HepG2 (cell line): ENCODE data around the gene TMEM129. TPM values are rescaled to one million over a fixed set of nuclear protein-coding genes. Genes with fewer than 3 reads are reported as not detected.
A peak's percentile ranks its signal among the peaks of the same experiment; 100 is the strongest.

Experiments
- AKAP8 ChIP-seq: sonication (generic); formaldehyde crosslinking; IDR thresholded peaks from 2 replicates; pipeline ENCODE4 v1.5.1; 2020; ENCODE audit warnings: mild to moderate bottlenecking, missing genetic modification reagents
- CBX2 ChIP-seq, 2 experiments: fragments of 200-600 bp in 1 of 2; sonication (generic); formaldehyde crosslinking in 1 of 2; IDR thresholded peaks; 2 replicates each; pipeline versions ENCODE4 v1.7.0 to v1.8.1; 2018 to 2022; ENCODE audit warnings: low read depth in 2 of 2, low read length in 1 of 2, mild to moderate bottlenecking in 1 of 2, missing genetic modification reagents in 1 of 2
- HMGXB4 ChIP-seq, 2 experiments: sonication (generic) in 1 of 2; formaldehyde crosslinking in 1 of 2; IDR thresholded peaks; 2 replicates each; pipeline versions ENCODE4 v1.4.0 to v1.6.1; 2018 to 2020; ENCODE audit warnings: missing genetic modification reagents in 2 of 2, borderline replicate concordance in 1 of 2, low read depth in 1 of 2, mild to moderate bottlenecking in 1 of 2, missing biosample characterization in 1 of 2
- KLF13 ChIP-seq: sonication (generic); formaldehyde crosslinking; IDR thresholded peaks from 2 replicates; pipeline ENCODE4 v1.4.0; 2020; ENCODE audit warnings: mild to moderate bottlenecking, missing genetic modification reagents
- NR2C2 ChIP-seq: sonication (generic); formaldehyde crosslinking; IDR thresholded peaks from 2 replicates; pipeline ENCODE4 v1.4.0; 2020; ENCODE audit warnings: missing genetic modification reagents, mild to moderate bottlenecking, moderate library complexity, borderline replicate concordance
- POLR2AphosphoS2 ChIP-seq: IDR thresholded peaks from 2 replicates; pipeline ENCODE4 v1.6.1; 2011; ENCODE audit warnings: low read depth, low read length, improper control_type of control experiment
- RARG ChIP-seq: sonication (generic); formaldehyde crosslinking; IDR thresholded peaks from 2 replicates; pipeline ENCODE4 v1.4.0; 2020; ENCODE audit warnings: low read depth, mild to moderate bottlenecking, missing genetic modification reagents
- RFXAP ChIP-seq: sonication (generic); formaldehyde crosslinking; IDR thresholded peaks from 2 replicates; pipeline ENCODE4 v1.4.0; 2020; ENCODE audit warnings: missing genetic modification reagents, borderline replicate concordance
- SCMH1 ChIP-seq: sonication (generic); formaldehyde crosslinking; IDR thresholded peaks from 2 replicates; pipeline ENCODE4 v1.9.0; 2021; ENCODE audit warnings: missing genetic modification reagents, mild to moderate bottlenecking, borderline replicate concordance
- TERF1 ChIP-seq: sonication (generic); formaldehyde crosslinking; IDR thresholded peaks from 2 replicates; pipeline ENCODE4 v1.8.0; 2022; ENCODE audit warnings: mild to moderate bottlenecking, missing genetic modification reagents, moderate library complexity
- TFDP2 ChIP-seq: sonication (generic); formaldehyde crosslinking; IDR thresholded peaks from 2 replicates; pipeline ENCODE4 v1.4.0; 2020; ENCODE audit warnings: missing genetic modification reagents
- ZBTB38 ChIP-seq: sonication (generic); formaldehyde crosslinking; IDR thresholded peaks from 2 replicates; pipeline ENCODE4 v1.5.1; 2020; ENCODE audit warnings: mild to moderate bottlenecking, missing genetic modification reagents
- ZBTB42 ChIP-seq: sonication (generic); formaldehyde crosslinking; IDR thresholded peaks from 2 replicates; pipeline ENCODE4 v1.5.0; 2020; ENCODE audit warnings: mild to moderate bottlenecking, missing genetic modification reagents
- ZFP36 ChIP-seq: fragments of 150-350 bp; IDR thresholded peaks from 2 replicates; pipeline ENCODE4 v1.6.1; 2018; ENCODE audit warnings: borderline replicate concordance, low read length, low read depth; ENCODE audit not compliant: partially characterized antibody
- ZMAT5 ChIP-seq: sonication (generic); formaldehyde crosslinking; IDR thresholded peaks from 2 replicates; pipeline ENCODE4 v1.5.0; 2020; ENCODE audit warnings: mild to moderate bottlenecking, low read depth, missing genetic modification reagents, borderline replicate concordance
- ZNF205 ChIP-seq: IDR thresholded peaks from 2 replicates; pipeline ENCODE4 v1.6.1; 2018; ENCODE audit warnings: missing biosample characterization, missing genetic modification reagents
- ZNF383 ChIP-seq: sonication (generic); formaldehyde crosslinking; IDR thresholded peaks from 2 replicates; pipeline ENCODE4 v1.4.0; 2020; ENCODE audit warnings: missing genetic modification reagents, mild to moderate bottlenecking, borderline replicate concordance
- ZNF558 ChIP-seq: sonication (generic); formaldehyde crosslinking; IDR thresholded peaks from 2 replicates; pipeline ENCODE4 v1.9.0; 2022; ENCODE audit warnings: mild to moderate bottlenecking, missing genetic modification reagents, borderline replicate concordance
- ZSCAN31 ChIP-seq: sonication (generic); formaldehyde crosslinking; IDR thresholded peaks from 2 replicates; pipeline ENCODE4 v1.5.0; 2020; ENCODE audit warnings: low read depth, mild to moderate bottlenecking, missing genetic modification reagents
- polyA plus RNA-seq, 8 experiments: library from polyadenylated mRNA; depleted of rRNA in 3 of 8; stranded (reverse) in 7 of 8; unstranded in 1 of 8; fragments of >200 nt; fragmentation: Illumina TruSeq in 4 of 8; extraction: Trizol in 4 of 8; gene quantifications; 2 replicates each; pipeline versions ENCODE4 v1.2.1 to v1.2.3, GENCODE V29; 2011 to 2016; ENCODE audit warnings: low read depth in 4 of 8, missing spikeins in 1 of 8, mixed read lengths in 1 of 8; ENCODE audit not compliant: insufficient read depth in 1 of 8
- total RNA-seq, 5 experiments: library from RNA; depleted of rRNA; stranded (reverse); fragments of >200 nt; fragmentation: Illumina TruSeq; extraction: Trizol; gene quantifications; 2 replicates each; pipeline ENCODE4 v1.2.3, GENCODE V29; 2016; ENCODE audit warnings: low read depth in 1 of 5

TMEM129 gene
- total and polyA plus RNA-seq, 2 of the 13 experiments (the other 11 are each of a cell fraction or from before 2014, with no cell fraction given) = 19.0 to 25.8 TPM

GRCh38 chr4:1752284-1753041 lies 31.3 kb upstream of the TMEM129 start (continued):
- TF ChIP-seq SCMH1 (CRISPR knock-in tag) = no peak
- no peak for TF ChIP-seq POLR2AphosphoS2
- TF ChIP-seq TFDP2 (CRISPR knock-in tag) = peak; percentile 27; the same call in 1 of the 2 replicates
- no peak for TF ChIP-seq ZNF558 (CRISPR knock-in tag)
- no peak for TF ChIP-seq CBX2 (IDR thresholded peaks at IDR 0.05; ENCODE audit: low read depth, low read length)
- 0 out of 2 replicates have a peak, but pooled peaks have one; percentile 42 for TF ChIP-seq CBX2 (CRISPR knock-in tag; IDR thresholded peaks at IDR 0.05; ENCODE audit: low read depth)
- no peak for TF ChIP-seq RFXAP (CRISPR knock-in tag)
- TF ChIP-seq TERF1 (CRISPR knock-in tag) = no peak
- peak; percentile 11 to 29; a peak in 2 of 4 replicates for TF ChIP-seq HMGXB4 (CRISPR knock-in tag; IDR thresholded peaks at IDR 0.05; ENCODE audit: borderline replicate concordance in 1 of 2, low read depth in 1 of 2)
- no peak for TF ChIP-seq KLF13 (CRISPR knock-in tag)
- TF ChIP-seq ZSCAN31 = 0 out of 2 replicates have a peak, but pooled peaks have one; percentile 14
- TF ChIP-seq ZMAT5 = no peak
- TF ChIP-seq ZFP36 = no peak
- TF ChIP-seq ZBTB38 (CRISPR knock-in tag) = no peak
- TF ChIP-seq NR2C2 = 0 out of 2 replicates have a peak, but pooled peaks have one; percentile 16
- 0 out of 2 replicates have a peak, but pooled peaks have one; percentile 45 for TF ChIP-seq ZBTB42 (CRISPR knock-in tag)
- 0 out of 2 replicates have a peak, but pooled peaks have one; percentile 16 for TF ChIP-seq AKAP8 (CRISPR knock-in tag)
- no peak for TF ChIP-seq ZNF205 (CRISPR knock-in tag)
- TF ChIP-seq ZNF383 (CRISPR knock-in tag) = no peak
- TF ChIP-seq RARG (CRISPR knock-in tag) = no peak
